Measurements from ENCODE around the gene CHSY1. TPM values are rescaled to one million over a fixed set of nuclear protein-coding genes. Genes with fewer than 3 reads are reported as not detected.
"Not testable (repeated sequence)": the region's sequence is repeated elsewhere in the genome, so short reads cannot be mapped to it uniquely, and the experiment has no call there.

Gene CHSY1
- total RNA-seq, 2 experiments from 2014 or later, result 5.8 to 6.7 TPM

DNA sequence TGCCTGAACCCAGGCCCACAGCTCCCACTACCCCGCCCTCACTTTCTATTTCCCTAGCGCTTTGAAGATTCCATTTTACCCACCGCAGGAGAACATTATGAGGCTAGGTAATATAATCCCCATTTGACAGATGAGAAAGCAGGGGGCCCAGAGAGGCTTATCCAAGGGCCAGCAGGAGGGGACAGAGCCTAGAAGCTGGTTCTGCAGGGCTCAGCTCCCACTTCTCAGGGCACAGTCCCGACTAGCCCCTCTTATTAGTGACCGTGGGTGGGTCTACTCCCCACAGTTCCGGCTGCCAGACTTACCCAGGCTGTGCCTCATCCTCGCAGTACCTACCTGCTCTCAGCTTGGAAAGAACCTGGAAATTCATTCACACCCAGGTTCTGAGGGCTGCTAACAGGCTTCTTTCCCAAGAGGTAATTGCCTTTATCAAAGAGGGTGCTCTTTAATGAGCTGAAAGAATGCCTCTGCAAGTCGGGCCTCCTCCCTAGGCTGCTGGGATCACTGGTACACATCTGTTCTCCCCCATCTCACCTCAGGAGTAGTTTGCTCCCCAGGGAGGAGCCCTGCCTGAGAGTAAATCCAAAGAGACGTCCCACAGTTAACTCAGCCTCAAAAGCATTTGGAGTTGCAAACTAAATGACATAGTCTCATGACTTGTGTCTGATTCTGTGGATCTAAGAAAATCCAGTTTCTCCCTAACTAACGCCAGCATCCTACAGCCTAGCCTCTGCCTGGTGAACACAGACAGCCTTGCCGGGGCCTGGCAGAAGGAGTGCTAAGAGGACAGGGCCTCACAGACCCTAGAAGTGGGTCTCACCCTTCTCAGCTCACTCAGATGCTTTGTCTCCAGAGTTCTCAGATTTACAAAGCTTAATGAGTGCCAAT lies 125.0 kb downstream of the CHSY1 start:
- no peaks in the 10 kb centered on the region for H3K27me3 Mint-ChIP-seq
- Histone ChIP-seq H3K4me1 (ENCODE audit: insufficient read depth, low read length) (peaks cover 29% of the 10 kb centered on the region), H3K4me3 (ENCODE audit: low read length) (no peak overlapping the region), H3K9me3 (ENCODE audit: control insufficient read depth in 1 of 2, insufficient read depth in 1 of 2, low read length in 2 of 2) (no peaks in the 10 kb centered on the region), H3K27ac (ENCODE audit: low read depth in 1 of 2, low read length in 2 of 2) (peak overlapping the region; percentile 39 to 58), H3K36me3 (ENCODE audit: insufficient read depth, low read length) (no peaks in the 10 kb centered on the region), H3K27me3 (ENCODE audit: control insufficient read depth in 1 of 2, insufficient read depth in 2 of 2, low read length in 2 of 2) (no peaks in the 10 kb centered on the region)
- H3K4me1 Mint-ChIP-seq (ENCODE audit: low read depth), result peaks cover 52% of the 10 kb centered on the region
- TF ChIP-seq, protein P1, sequence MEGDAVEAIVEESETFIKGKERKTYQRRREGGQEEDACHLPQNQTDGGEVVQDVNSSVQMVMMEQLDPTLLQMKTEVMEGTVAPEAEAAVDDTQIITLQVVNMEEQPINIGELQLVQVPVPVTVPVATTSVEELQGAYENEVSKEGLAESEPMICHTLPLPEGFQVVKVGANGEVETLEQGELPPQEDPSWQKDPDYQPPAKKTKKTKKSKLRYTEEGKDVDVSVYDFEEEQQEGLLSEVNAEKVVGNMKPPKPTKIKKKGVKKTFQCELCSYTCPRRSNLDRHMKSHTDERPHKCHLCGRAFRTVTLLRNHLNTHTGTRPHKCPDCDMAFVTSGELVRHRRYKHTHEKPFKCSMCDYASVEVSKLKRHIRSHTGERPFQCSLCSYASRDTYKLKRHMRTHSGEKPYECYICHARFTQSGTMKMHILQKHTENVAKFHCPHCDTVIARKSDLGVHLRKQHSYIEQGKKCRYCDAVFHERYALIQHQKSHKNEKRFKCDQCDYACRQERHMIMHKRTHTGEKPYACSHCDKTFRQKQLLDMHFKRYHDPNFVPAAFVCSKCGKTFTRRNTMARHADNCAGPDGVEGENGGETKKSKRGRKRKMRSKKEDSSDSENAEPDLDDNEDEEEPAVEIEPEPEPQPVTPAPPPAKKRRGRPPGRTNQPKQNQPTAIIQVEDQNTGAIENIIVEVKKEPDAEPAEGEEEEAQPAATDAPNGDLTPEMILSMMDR (IDR thresholded peaks at IDR 0.05), result no peak
- ChIA-PET CTCF (no interaction called here), POLR2A (interaction anchor here (1.3 to 2.1 kb wide), 3 partner anchors 12 to 125 kb away, joined by 3 to 12 read pairs (median 4); partner anchors contain the start of gene CHSY1)
- peak overlapping the region; percentile 92 for H3K27ac Mint-ChIP-seq
- intact Hi-C loops (cut with DNase I, micrococcal nuclease), result loop anchor here in 1 of 2 experiments (5.0 to 10.0 kb wide), 2 partner anchors 68 to 125 kb away; partner anchors contain the start of gene CHSY1
- peak overlapping the region; percentile 55 for H3K4me3 Mint-ChIP-seq
- H3K36me3 Mint-ChIP-seq (ENCODE audit: low read depth), result no peaks in the 10 kb centered on the region
- peak in 1 of 14 experiments; percentile 44 for DNase-seq
- peak; percentile 24 for ATAC-seq (ENCODE audit: poor library complexity)
- no peaks in the 10 kb centered on the region for H3K9me3 Mint-ChIP-seq

GRCh38 chr15:101125881-101126428 lies 125.9 kb downstream of the CHSY1 start:
- H3K27ac ChIP-seq (ENCODE audit: low read depth in 1 of 2, low read length in 2 of 2); H3K36me3 Mint-ChIP-seq (ENCODE audit: low read depth); H3K36me3 ChIP-seq (ENCODE audit: insufficient read depth, low read length); H3K9me3 ChIP-seq (ENCODE audit: control insufficient read depth in 1 of 2, insufficient read depth in 1 of 2, low read length in 2 of 2); H3K27me3 Mint-ChIP-seq; ATAC-seq (ENCODE audit: poor library complexity); H3K4me3 ChIP-seq (ENCODE audit: low read length); H3K9me3 Mint-ChIP-seq; H3K4me3 Mint-ChIP-seq; H3K27me3 ChIP-seq (ENCODE audit: control insufficient read depth in 1 of 2, insufficient read depth in 2 of 2, low read length in 2 of 2); DNase-seq: not testable (repeated sequence)
- H3K27ac Mint-ChIP-seq, result peak overlapping the region; percentile 92
- POLR2A ChIA-PET, result interaction anchor here (2.1 kb wide), 1 partner anchor 126 kb away, joined by 12 read pairs; the partner anchor contains the start of gene CHSY1
- peaks cover 56% of the 10 kb centered on the region for H3K4me1 Mint-ChIP-seq (ENCODE audit: low read depth)
- CTCF ChIA-PET, result interaction anchor here (0.6 kb wide), 1 partner anchor 32 kb away, joined by 3 read pairs; no protein-coding TSS in a partner anchor
- intact Hi-C loops (cut with DNase I, micrococcal nuclease), result loop anchor here in 1 of 2 experiments (5.0 to 10.0 kb wide), 2 partner anchors 69 to 126 kb away; partner anchors contain the start of gene CHSY1
- peaks cover 38% of the 10 kb centered on the region for H3K4me1 ChIP-seq (ENCODE audit: insufficient read depth, low read length)

Other genes with a start within 250 kb of the CHSY1 start
- 10 to 100 TPM; 41.7 to 48.5 TPM for gene SELENOS, start 25.4 kb upstream of the CHSY1 start, total RNA-seq
- gene SNRPA1, start 43.2 kb upstream of the CHSY1 start, total RNA-seq, result 100 to 1,000 TPM; 214 to 222 TPM
- gene PCSK6, start 237.7 kb upstream of the CHSY1 start, total RNA-seq, result under 1 TPM in 1 of 2 experiments, not detected in 1; 0.28 TPM